ENCODE data around the gene FRMD4A.
"Not testable (repeated sequence)": the region's sequence is repeated elsewhere in the genome, so short reads cannot be mapped to it uniquely, and the experiment has no call there.

Gene FRMD4A

DNA sequence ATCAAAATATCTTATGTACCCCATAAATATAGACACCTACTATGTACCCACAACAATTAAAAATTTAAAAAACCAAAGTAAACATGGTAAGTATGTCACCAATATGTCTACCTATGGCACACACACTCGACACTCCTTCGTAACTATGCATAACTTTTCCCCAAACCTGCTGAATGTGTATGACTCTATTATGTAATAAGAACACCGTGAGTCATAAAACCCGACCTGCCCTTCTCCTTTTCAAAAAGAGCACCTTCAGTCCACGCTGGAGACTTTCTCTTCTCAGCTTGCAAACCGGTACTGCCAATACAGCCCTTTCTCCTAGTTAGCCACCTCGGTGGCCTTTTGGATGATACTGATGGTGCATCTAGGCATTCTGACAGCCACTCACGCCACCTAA, 557.7 kb downstream of the FRMD4A start:
- no peak for FAIRE-seq

DNA sequence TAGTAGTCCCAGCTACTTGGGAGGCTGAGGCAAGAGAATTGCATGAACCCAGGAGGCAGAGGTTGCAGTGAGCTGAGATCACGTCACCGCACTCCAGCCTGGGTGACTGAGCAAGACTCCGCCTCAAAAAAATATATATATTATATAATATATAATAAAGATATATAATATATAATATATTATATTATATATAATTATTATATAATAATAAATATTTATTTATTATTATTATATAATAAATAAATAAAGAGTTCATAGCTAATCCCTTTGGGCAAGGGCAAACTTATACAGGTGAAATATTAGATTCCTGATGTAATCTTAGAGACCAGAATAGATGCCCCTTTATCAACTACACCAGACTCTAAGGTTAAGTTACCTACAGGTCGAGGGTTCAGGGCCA, 558.7 kb downstream of the FRMD4A start:
- FAIRE-seq: no peak

DNA sequence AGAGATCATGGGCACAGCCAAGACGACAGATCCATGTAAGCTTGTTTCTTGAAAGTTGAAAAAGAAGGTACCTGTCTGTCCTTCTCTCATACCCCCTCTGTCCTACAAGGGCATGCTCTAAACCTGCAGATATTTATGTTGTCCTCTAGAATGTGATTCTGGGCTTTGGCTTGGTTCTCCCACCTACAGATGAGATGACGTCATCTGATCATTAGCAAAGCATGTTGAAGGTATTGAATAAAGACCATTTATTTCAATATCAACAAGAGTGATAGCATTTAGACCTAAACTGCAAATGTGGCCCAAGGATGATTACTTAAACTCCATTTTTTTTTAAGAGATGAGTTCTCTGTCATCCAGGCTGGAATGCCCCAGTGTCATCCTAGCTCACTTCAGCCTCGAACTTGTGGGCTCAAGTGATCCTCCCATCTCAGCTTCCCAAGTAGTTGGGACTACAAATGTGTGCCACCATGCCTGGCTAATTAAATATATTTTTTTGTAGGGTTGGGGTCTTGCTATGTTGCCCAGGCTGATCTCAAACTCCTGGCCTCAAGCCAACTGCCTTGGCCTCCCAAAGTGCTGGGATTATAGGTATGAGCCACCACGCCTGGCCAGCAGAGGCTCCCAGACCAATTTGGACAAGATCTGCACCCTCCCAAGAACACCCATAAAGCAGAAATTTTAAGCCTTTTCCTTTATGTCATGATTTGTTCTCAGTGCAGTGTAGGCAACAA, 559.8 kb downstream of the FRMD4A start:
- no peak for FAIRE-seq

DNA sequence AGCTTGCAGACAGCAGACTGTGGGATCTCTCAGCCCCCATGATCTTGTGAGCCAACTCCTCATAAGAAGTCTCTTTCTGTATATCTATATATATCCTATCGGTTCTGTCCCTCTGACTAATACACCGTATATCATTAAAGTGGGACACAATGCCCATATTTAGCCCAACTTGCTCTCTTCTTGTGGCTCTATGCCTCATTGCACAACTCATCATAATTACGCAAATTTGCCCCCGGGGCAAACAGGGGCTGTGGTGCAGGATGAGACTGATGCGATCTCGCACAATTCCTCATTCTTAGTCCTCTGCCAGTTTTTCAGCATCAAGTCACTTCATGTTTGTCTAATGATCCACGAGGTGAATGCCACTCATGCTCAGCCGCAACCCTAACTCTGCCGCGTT, 560.8 kb downstream of the FRMD4A start:
- FAIRE-seq: no peak

DNA sequence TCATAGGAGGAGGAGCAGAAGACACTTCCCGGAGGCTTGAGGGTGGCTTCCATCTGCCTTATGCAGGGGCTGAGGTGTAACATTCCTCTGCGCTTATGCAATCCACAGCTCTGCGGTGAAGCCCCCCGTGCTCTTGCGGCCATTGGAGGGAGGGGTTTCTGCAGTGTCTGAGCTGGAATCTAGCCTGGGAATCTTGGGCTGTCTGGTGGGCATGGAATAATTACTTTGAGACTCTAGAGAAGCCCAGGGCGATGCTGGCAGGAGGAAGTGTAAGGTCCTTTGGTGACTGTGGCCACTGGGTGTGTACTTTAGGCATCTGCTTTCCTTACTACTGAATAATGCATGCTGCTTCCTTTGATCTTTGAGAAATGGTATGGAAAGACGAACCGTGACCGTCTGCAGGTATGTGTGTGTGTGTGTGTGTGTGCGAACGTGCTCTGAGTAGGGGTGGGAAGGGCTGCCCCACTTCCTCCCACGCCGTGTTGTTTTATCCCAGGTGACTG, 563.0 kb downstream of the FRMD4A start:
- FAIRE-seq: no peak

DNA sequence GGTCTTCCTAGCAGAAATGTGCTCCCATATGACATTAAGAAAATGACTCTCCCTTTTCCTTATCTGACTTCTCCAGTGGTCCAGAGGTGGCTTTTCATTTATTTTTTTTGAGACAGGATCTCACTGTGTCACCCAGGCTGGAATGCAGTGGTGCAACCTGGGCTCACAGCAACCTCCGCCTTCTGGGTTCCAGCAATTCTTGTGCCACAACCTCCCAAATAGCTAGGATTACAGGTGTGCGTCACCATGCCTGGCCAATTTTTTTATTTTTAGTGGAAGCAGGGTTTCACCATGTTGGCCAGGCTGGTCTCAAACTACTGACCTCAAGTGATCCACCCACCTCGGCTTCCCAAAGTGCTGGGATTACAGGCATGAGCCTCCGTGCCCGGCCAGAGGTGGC, 563.6 kb downstream of the FRMD4A start:
- not testable (repeated sequence) for FAIRE-seq

DNA sequence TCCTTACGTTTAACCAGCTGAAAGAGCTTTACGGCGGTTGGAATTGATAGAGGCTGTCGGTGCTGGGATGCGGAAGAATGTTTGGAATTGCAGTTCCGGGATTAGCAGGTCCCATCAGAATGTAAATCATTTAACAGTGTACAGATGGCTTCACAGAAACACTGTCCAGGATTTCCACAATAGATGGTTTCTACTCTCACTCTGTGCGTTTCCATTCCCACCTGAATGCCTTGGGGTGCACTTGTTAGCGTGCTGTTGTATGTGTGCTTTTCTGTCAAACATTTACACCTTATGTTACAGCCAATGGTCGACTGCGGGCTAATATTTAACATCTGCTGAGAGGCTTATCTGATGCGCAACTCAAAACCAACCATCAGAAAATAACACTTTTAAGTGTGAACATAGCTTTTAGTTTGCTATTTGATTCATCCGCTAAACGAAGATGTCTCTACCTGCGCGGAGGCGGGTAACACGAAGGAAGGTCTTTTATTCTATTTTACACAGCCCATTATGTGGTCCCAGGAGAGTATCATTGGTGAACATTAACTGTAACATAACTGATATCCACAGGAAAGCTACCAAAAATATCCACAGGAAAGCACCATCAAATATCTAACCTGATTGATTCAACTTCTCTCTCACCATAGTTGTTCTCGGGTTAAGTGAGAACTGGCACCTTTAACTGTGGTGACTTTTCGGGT, 564.9 kb downstream of the FRMD4A start:
- FAIRE-seq: no peak

DNA sequence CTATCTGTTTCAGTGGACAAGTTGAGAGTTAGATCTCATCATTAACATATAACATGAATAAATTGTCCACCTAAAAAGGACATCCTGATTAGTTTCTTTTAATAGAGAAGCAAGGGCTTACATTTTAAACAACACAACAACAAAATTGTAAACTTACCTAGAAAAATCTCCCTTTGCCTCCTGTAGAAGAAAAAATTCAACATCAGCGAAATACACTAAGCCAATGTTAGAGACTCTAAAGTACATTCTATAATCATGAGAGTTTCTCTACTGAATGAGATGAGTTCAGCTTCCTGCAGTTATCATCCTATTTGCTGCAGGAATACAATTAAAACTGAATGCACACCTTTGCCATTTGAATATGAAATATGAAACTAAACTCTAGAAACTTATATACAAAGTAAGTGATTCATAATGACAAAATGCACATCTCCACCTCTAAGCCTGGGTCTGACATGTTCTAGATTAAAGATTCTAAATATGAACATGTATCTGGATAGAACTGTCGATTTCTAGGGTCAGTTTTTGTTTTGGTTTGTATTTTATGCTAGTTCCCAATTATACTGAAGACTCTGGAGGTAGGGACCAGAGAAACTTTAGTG, 569.1 kb downstream of the FRMD4A start:
- FAIRE-seq: no peak

DNA sequence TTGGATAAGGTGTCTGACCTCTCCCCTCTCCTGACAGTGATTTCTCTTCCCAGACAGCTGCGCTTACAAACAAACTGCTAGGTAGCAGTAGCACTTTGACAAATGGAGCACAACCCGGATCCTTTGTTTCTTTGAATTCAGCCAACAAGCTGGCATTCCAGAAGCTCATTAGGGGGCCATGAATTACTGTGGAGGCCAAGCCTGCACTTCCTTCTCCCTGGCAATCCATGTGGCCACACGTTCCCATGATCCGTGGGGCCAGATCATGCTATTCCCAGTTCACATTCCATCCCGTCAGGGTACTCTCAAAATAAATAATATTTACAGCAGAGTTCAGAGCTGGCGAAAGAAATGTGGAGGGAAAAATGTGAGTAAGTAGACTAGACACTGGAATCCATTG, 571.6 kb downstream of the FRMD4A start:
- no peak for FAIRE-seq

DNA sequence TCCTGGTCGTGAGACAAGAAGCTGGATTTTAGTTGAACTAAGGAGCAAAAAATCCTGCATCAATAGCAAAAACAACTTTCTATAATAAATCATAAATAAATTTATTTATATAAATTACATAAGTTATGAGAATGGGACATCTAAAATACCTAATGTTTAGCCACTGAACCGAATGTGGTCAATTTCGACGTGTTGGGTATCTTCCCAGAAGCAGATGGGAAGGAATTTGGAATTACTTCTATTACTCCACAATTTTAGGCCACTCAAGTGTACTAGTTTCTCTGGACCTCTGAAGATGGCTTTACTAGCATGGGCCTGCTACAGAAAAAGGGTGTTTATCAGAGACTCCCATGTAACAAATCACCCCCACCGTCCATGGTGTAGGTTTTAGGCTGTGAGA, 572.0 kb downstream of the FRMD4A start:
- no peak for FAIRE-seq

DNA sequence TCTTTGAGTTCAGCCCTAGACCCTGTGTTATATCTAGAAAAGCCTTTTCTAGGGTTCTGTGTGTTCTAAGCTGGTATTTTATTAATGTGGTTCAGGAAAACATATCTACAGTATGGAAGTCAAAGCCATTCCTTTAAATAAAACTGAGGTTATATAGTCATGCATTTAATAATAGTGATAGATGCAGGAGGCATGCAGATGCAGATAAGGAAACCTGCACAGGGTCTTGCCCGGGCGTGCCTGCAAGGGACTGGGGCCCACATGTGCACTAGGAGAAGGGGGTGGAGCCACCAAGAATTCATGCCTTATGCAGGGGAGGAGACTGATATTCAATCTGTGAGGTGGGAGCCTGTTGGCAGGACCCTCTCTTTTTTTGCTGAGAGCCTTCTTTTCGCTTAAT, 572.4 kb downstream of the FRMD4A start:
- FAIRE-seq: no peak

DNA sequence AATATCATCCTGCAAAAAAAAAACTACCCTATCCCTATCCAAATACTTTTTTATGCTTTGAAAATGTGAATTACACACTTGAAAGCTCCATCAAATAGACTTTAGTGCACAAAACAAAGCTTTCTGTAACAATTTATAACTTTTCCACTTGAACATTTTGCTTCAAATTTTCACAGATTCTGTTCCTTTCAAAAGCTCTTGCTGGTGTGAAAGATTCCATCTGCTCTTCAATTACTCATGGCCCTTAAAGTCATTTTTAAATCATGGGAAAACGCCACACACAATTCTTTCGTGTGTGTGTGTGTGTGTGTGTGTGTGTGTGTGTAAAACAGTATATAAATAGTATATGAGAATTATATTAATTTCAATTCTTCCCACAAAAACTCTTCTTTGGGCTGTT, 576.4 kb downstream of the FRMD4A start:
- no peak for FAIRE-seq

DNA sequence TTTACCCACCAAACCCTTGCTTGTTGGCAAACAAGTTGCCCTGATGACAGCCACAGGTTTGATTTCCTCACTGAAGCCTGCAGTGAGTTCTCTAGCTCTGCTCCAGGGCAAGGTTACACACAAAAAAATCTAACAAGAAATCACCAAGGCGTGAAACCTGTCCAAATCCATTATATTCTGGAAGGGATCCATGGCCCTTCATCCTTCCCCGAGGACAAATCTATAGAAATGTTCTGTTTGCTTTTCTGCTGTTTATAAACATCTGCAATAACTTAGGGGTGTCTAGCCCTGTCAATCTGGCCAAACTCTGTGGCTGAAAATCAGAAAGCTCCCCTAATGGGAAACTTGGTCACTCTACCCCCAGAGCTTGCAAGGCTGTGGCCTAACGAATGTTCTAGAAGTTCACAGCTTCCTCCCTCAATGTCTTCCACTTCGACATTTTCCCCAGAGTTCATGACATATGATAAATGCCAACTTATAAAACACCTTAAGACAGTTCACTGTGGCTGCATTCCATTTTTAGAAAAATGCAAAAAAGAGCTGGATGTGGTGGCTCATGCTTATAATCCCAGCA, 579.4 kb downstream of the FRMD4A start:
- FAIRE-seq: no peak

DNA sequence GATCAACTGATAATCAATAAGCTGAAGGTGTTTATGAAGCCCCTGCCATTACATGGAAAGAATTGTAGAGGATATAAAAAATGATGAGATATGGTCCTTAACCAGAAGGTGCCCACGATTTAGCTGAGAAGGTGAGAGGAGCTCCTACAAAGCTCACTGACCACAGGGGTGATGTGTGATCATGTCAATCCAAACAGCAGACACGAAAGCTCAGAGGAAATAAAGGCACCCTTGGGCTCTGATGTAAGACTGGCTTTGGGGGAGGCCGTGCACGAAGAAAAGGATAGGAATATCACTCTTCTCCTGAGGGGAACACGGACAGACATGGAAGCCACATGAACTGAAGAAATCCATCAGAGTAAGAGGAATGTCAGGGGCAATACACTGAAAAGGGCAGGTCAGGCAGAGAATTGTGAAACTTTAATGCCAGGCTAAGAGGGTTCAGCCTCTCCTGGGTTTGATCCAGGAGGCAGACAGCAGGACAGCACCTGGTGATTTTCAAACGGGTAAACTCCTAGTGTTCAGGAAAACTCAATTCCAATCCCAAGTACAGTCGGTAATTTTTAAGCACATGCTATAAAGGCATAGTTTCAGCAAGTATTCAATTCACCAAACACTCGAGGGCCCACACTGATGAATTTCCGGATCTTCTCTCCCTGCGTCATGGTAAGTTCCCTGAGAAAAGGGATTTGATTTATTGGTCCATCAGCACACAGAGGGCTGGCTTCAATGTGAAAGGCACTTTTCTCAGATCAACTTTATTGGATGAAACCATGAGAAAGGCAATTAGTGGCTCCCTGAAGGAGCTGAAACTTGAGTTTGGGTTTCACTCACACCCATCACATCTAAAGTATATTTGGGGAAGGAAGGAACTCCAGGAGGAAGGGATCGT, 580.2 kb downstream of the FRMD4A start:
- FAIRE-seq: no peak

DNA sequence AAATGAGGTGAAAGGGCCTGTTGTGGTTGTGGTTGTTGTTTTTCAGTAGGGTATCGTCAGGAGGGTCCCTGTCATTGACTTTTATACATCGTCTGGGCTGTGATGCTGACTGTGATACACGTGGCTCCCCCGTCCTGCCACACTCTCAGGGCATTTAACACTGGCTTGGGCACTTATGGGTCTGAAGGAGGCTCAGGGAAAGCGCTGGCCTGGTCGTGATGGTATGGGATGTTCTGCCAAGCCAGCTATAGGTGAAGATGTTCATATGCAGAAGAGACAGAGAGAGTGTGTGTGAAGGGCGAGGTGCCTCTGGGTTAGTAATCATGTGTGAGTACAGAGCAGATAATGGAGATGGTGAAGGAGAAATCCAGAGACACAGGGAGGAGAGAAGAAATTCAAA, 585.5 kb downstream of the FRMD4A start:
- no peak for FAIRE-seq

DNA sequence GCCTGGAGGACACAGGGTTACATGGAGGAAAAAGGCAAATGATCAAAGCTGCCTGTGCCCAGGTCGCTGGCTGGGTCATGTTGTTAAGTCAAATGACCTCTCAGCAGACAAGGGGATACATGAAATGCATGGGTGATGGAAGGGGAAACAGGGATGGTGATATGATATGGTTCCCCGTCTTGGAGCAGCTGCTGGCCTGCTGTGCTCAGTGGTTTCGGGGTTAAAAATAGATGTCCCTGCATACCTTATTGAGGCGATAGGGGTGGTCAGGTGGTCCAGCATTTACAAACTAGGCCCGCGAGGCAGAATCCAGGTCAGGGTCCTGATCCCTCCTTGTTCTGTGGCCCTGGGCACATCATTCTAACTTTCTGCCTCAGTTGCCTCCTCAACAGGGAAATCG, 586.8 kb downstream of the FRMD4A start:
- no peak for FAIRE-seq

DNA sequence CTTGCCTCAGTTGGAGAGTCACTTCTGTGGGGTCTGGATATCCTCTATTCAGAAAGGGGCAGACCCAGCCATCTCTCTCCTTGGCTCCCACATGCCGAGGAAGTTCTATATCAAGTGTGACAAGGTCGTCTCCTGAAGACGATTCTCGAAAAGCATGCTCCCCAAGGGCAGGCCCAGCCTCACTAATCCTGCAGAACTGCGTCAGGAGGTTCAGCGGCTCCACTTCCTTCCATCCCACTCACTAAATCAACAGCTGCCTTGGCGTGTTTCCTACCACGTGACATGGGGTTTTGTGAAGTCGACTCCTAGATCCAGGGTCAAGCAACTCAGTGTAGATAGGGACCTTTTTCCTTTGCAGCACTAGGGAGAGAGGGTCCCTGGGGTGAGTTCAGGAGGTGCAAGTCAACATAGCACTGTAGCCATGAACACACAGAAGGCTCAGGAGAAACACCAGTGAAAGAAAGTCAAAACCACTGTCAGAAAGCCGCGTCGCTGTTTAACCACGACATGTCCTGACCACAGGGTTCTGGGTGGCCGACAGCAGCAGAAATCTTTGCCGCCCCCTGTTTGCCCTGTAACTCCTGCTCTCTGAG, 587.5 kb downstream of the FRMD4A start:
- FAIRE-seq: no peak

DNA sequence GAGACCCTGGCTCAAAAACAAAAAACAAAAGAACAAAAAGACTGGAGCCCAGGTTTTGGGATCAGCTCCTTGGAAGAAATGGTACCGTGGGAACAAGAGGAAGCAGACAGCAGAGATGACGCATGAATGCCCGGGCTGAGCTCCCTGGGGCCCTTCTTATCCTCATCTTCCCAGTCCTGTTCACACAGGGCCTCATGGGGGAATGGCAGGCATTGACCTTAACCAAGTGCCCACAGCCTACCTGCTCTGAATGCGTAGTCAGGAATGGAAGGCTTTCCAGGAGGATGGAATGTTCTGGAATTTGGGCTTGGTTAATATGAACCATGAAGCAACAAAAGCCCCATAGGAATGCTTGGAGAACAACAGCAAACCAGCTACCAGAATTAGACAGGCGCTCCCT, 589.3 kb downstream of the FRMD4A start:
- no peak for FAIRE-seq

DNA sequence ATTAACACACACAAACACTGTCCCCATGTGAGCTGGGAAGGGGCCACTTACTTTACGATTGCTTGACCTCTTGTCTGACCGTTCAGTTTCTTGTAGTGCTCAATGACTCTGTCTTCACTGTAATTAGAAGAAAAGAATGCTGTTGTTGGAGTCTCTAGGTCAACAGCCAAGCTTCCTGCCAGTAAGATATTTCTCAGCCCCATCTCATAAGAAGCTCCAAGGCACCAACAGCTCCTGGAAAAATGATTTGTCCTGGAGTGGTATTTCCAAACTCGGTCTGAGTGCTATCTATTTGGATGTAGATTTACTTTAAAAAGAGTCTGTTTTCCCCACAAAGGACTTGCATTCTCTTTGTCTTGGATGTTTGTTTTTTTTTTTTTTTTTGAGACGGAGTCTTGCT, 590.3 kb downstream of the FRMD4A start:
- FAIRE-seq: no peak

DNA sequence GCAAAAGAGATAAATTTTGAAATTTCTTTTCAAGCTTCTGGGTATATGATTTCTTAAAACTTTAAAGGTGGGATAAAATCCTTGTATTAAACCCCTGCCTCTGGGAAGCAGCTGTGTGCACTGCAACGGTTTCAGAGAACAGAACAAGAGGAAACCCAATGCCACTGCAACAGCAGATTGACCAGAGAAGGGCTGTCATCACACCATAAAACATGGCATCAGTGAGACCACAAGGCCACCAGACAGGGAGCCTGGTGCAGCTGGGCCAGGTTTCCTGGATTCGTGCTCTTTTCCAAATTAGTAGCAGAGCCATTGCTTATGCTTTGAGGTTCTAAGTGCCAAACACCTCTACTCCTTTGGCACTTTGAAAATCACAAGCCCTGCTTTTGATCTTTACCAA, 591.5 kb downstream of the FRMD4A start:
- no peak for FAIRE-seq

DNA sequence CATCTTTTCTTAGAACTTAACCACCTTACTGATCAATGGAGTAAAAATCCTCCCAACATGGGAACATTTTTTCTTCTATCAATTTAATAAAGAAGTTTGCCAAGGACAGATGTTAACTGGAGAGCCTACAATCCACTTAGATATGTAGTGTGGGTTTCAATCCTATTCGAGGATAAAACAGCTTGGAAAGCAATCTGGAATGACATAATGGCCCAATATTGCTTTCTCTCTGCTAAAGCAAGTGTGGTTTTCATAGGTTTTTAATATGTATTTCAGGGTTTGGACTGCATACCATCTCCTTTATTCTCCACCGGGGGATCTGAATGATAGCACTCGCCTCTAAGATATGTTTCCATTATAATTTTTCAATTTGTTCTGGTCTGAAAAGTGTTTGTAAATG, 594.2 kb downstream of the FRMD4A start:
- FAIRE-seq: no peak

DNA sequence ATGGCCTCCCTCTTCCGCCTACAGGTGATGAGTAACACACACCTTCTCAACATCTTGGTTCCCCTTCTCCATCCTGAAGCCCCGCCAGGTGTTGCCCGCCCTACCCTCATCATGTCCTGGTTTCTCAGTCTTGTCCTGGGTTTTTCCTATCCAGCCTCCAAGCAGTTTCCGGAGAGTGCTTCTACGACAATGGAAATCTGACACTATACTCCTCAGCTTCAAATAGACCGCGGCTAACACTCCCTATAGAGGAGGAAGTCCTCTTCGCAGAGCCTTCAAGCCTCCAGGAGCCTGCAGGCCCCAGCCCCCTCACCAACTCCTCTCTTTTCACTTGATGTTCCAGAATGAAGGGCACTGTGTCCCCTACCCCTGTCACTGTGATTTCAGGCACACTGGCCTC, 596.6 kb downstream of the FRMD4A start:
- FAIRE-seq: no peak

All from endometrium (tissue), 2 donors.